Stomach smooth muscle (tissue), 2 donors: ENCODE measurements around the gene RAD51B.
"Not testable (repeated sequence)": the region's sequence is repeated elsewhere in the genome, so short reads cannot be mapped to it uniquely, and the experiment has no call there.

Experiments used
- H3K27ac ChIP-seq: one replicate; pipeline ENCODE4 v1.7.0; 2013; ENCODE audit warnings: mild to moderate bottlenecking, low read length, inconsistent platforms
- H3K27me3 ChIP-seq, 2 donors: one replicate each; pipeline ENCODE4 v1.7.0; 2013; ENCODE audit warnings: low read length in 2 of 2; ENCODE audit not compliant: insufficient read depth in 2 of 2, control insufficient read depth in 1 of 2
- H3K36me3 ChIP-seq, 2 donors: one replicate each; pipeline ENCODE4 v1.7.0; 2013; ENCODE audit warnings: low read length in 2 of 2; ENCODE audit not compliant: control insufficient read depth in 2 of 2, insufficient read depth in 2 of 2
- H3K4me1 ChIP-seq: one replicate; pipeline ENCODE4 v1.7.0; 2013; ENCODE audit warnings: low read length; ENCODE audit not compliant: control insufficient read depth, insufficient read depth
- H3K4me3 ChIP-seq, 2 donors: one replicate each; pipeline ENCODE4 v1.7.0; 2013; ENCODE audit warnings: low read length in 2 of 2
- H3K9ac ChIP-seq, 2 donors: one replicate each; pipeline ENCODE4 v1.7.0; 2013; ENCODE audit warnings: low read length in 2 of 2, mild to moderate bottlenecking in 1 of 2
- H3K9me3 ChIP-seq, 2 donors: one replicate each; pipeline ENCODE4 v1.7.0; 2013; ENCODE audit warnings: low read length in 2 of 2; ENCODE audit not compliant: control insufficient read depth in 2 of 2
- donor health status: healthy.
- donor health status: Pancreatic carcinoma.

The RAD51B gene

GRCh38 chr14:68253160-68253780 lies 433.7 kb downstream of the RAD51B start:
- peaks cover 27% of the 10 kb centered on the region for H3K4me1 ChIP-seq
- H3K4me3 ChIP-seq = no peak overlapping the region
- no peak overlapping the region for H3K27ac ChIP-seq
- no peaks in the 10 kb centered on the region for H3K36me3 ChIP-seq
- H3K9ac ChIP-seq = no peak overlapping the region
- H3K27me3 ChIP-seq = no peaks in the 10 kb centered on the region
- H3K9me3 ChIP-seq = no peaks in the 10 kb centered on the region

GRCh38 chr14:68253878-68254528 lies 434.4 kb downstream of the RAD51B start:
- Histone ChIP-seq H3K4me3 (no peak overlapping the region), H3K9me3 (no peaks in the 10 kb centered on the region), H3K27ac (no peak overlapping the region), H3K36me3 (no peaks in the 10 kb centered on the region), H3K27me3 (no peaks in the 10 kb centered on the region), H3K4me1 (peaks cover 20% of the 10 kb centered on the region), H3K9ac (no peak overlapping the region)

GRCh38 chr14:68254669-68255527 lies 435.3 kb downstream of the RAD51B start:
- H3K36me3 ChIP-seq = no peaks in the 10 kb centered on the region
- H3K4me1 ChIP-seq = peaks cover 12% of the 10 kb centered on the region
- H3K9ac ChIP-seq = no peak overlapping the region
- no peaks in the 10 kb centered on the region for H3K27me3 ChIP-seq
- H3K27ac ChIP-seq = no peak overlapping the region
- no peak overlapping the region for H3K4me3 ChIP-seq
- no peaks in the 10 kb centered on the region for H3K9me3 ChIP-seq

GRCh38 chr14:68255693-68256178 lies 436.2 kb downstream of the RAD51B start:
- H3K36me3 ChIP-seq = no peaks in the 10 kb centered on the region
- no peaks in the 10 kb centered on the region for H3K9me3 ChIP-seq
- no peak overlapping the region for H3K9ac ChIP-seq
- peaks cover 6% of the 10 kb centered on the region for H3K4me1 ChIP-seq
- H3K4me3 ChIP-seq = no peak overlapping the region
- no peaks in the 10 kb centered on the region for H3K27me3 ChIP-seq
- H3K27ac ChIP-seq = no peak overlapping the region

GRCh38 chr14:68257969-68258368 lies 438.4 kb downstream of the RAD51B start:
- no peaks in the 10 kb centered on the region for H3K27me3 ChIP-seq
- no peak overlapping the region for H3K27ac ChIP-seq
- H3K4me3 ChIP-seq = no peak overlapping the region
- no peaks in the 10 kb centered on the region for H3K9me3 ChIP-seq
- H3K4me1 ChIP-seq = no peaks in the 10 kb centered on the region
- H3K9ac ChIP-seq = no peak overlapping the region
- H3K36me3 ChIP-seq = no peaks in the 10 kb centered on the region

GRCh38 chr14:68258995-68259394 lies 439.4 kb downstream of the RAD51B start:
- not testable (repeated sequence) for H3K27me3 ChIP-seq, H3K4me3 ChIP-seq, H3K9me3 ChIP-seq, H3K4me1 ChIP-seq, H3K9ac ChIP-seq, H3K36me3 ChIP-seq
- H3K27ac ChIP-seq = peak overlapping the region; percentile 7

GRCh38 chr14:68260121-68260520 lies 440.5 kb downstream of the RAD51B start:
- H3K9me3 ChIP-seq = no peaks in the 10 kb centered on the region
- H3K4me1 ChIP-seq = no peaks in the 10 kb centered on the region
- H3K36me3 ChIP-seq = no peaks in the 10 kb centered on the region
- H3K4me3 ChIP-seq = no peak overlapping the region
- no peaks in the 10 kb centered on the region for H3K27me3 ChIP-seq
- H3K27ac ChIP-seq = peak overlapping the region; percentile 26
- no peak overlapping the region for H3K9ac ChIP-seq

- H3K9ac ChIP-seq = no peak overlapping the region
- H3K36me3 ChIP-seq = no peaks in the 10 kb centered on the region
- H3K4me3 ChIP-seq = no peak overlapping the region
- no peaks in the 10 kb centered on the region for H3K4me1 ChIP-seq
- no peaks in the 10 kb centered on the region for H3K9me3 ChIP-seq
- H3K27ac ChIP-seq = peak overlapping the region; percentile 8
- H3K27me3 ChIP-seq = no peaks in the 10 kb centered on the region
Observed at GRCh38 chr14:68261092-68261842, 441.7 kb downstream of the RAD51B start.

GRCh38 chr14:68262567-68262966 lies 443.0 kb downstream of the RAD51B start:
- no peak overlapping the region for H3K4me3 ChIP-seq
- no peaks in the 10 kb centered on the region for H3K4me1 ChIP-seq
- H3K9me3 ChIP-seq = no peaks in the 10 kb centered on the region
- no peaks in the 10 kb centered on the region for H3K36me3 ChIP-seq
- no peak overlapping the region for H3K9ac ChIP-seq
- H3K27ac ChIP-seq = no peak overlapping the region
- no peaks in the 10 kb centered on the region for H3K27me3 ChIP-seq

- Histone ChIP-seq H3K4me3 (no peak overlapping the region), H3K9ac (no peak overlapping the region), H3K27me3 (no peaks in the 10 kb centered on the region), H3K4me1 (no peaks in the 10 kb centered on the region), H3K27ac (no peak overlapping the region), H3K36me3 (no peaks in the 10 kb centered on the region), H3K9me3 (no peaks in the 10 kb centered on the region)
Observed at GRCh38 chr14:68263563-68264259, 444.1 kb downstream of the RAD51B start.
